SU-DHL-6 (cell line): ENCODE measurements around the gene SREBF2.

Experiments
- H2AFZ ChIP-seq: fragments of 200-600 bp; sonication (generic); 2 replicates; pipeline ENCODE4 v1.6.1; 2014; ENCODE audit warnings: low read depth, mild to moderate bottlenecking, moderate library complexity, mixed read lengths, antibody characterized with exemption, low read length; ENCODE audit not compliant: severe bottlenecking
- H3F3A ChIP-seq: fragments of 200-600 bp; shearing (Covaris generic); 2 replicates; pipeline ENCODE4 v1.6.0; 2016; ENCODE audit warnings: antibody characterized with exemption, mild to moderate bottlenecking; ENCODE audit not compliant: insufficient read depth
- H3K27ac ChIP-seq: fragments of 200-600 bp; sonication (generic); 2 replicates; pipeline ENCODE4 v1.5.1; 2016; ENCODE audit warnings: low read depth, mild to moderate bottlenecking, low read length, moderate library complexity, mixed read lengths
- H3K27me3 ChIP-seq: fragments of 200-600 bp; sonication (generic), shearing (Covaris generic); 2 replicates; pipeline ENCODE4 v1.6.0; 2014; ENCODE audit warnings: mild to moderate bottlenecking, low read length
- H3K36me3 ChIP-seq: fragments of 200-600 bp; sonication (generic); 2 replicates; pipeline ENCODE4 v1.6.1; 2014; ENCODE audit warnings: mild to moderate bottlenecking, low read length, mixed read lengths
- H3K4me2 ChIP-seq: fragments of 300-600, 200-600 bp; shearing (Covaris generic), sonication (generic); 2 replicates; pipeline ENCODE4 v1.6.0; 2014; ENCODE audit warnings: low read length, low read depth, mild to moderate bottlenecking; ENCODE audit not compliant: poor library complexity, severe bottlenecking
- H3K4me3 ChIP-seq: fragments of 200-600 bp; sonication (generic); 2 replicates; pipeline ENCODE4 v1.5.1; 2014; ENCODE audit warnings: antibody characterized with exemption, low read length, mild to moderate bottlenecking, mixed read lengths; ENCODE audit not compliant: insufficient read depth, poor library complexity, severe bottlenecking
- H3K79me2 ChIP-seq: fragments of 200-600 bp; sonication (generic); 2 replicates; pipeline ENCODE4 v1.6.1; 2014; ENCODE audit warnings: mild to moderate bottlenecking, low read length, moderate library complexity; ENCODE audit not compliant: insufficient read depth
- H3K9ac ChIP-seq: fragments of 200-600 bp; sonication (generic); 2 replicates; pipeline ENCODE4 v1.7.0; 2014; ENCODE audit warnings: mild to moderate bottlenecking, low read length
- H3K9me2 ChIP-seq: fragments of 200-600 bp; sonication (generic); replicated peaks from 2 replicates; pipeline ENCODE4 v1.6.1; 2014; ENCODE audit warnings: low read length; ENCODE audit not compliant: insufficient read depth
- H3K9me3 ChIP-seq: fragments of 200-600 bp; sonication (generic); 2 replicates; pipeline ENCODE4 v1.6.1; 2014; ENCODE audit warnings: low read length, mixed read lengths; ENCODE audit not compliant: insufficient read depth
- H4K20me1 ChIP-seq: fragments of 200-600 bp; sonication (generic); 2 replicates; pipeline ENCODE4 v1.6.1; 2014; ENCODE audit warnings: low read depth, mild to moderate bottlenecking, antibody characterized with exemption, low read length, moderate library complexity, mixed read lengths
- CTCF ChIP-seq: fragments of 200-600 bp; sonication (generic); IDR thresholded peaks from one replicate; pipeline ENCODE4 v1.5.1; 2017; ENCODE audit warnings: antibody characterized with exemption, mild to moderate bottlenecking, low read length, moderate library complexity; ENCODE audit not compliant: insufficient read depth, poor library complexity, severe bottlenecking
- EZH2phosphoT487 ChIP-seq: fragments of 200-600 bp; sonication (generic), shearing (Covaris generic); conservative IDR thresholded peaks from 2 replicates; pipeline ENCODE4 v1.6.1; 2018; ENCODE audit warnings: mild to moderate bottlenecking, antibody characterized with exemption, low read length, moderate library complexity, mixed read lengths

Gene SREBF2

GRCh38 chr22:41808400-41808799 is 24.5 kb upstream of the SREBF2 start:
- Histone ChIP-seq H3K9ac (no peak overlapping the region), H3K9me2 (no peaks in the 10 kb centered on the region), H3K27me3 (no peaks in the 10 kb centered on the region), H3K27ac (no peak overlapping the region), H2AFZ (no peak overlapping the region), H3K9me3 (no peaks in the 10 kb centered on the region), H3K79me2 (no peaks in the 10 kb centered on the region), H3K36me3 (no peaks in the 10 kb centered on the region), H3K4me3 (no peak overlapping the region), H3F3A (no peaks in the 10 kb centered on the region), H3K4me2 (no peak overlapping the region), H4K20me1 (no peaks in the 10 kb centered on the region)
- TF ChIP-seq EZH2phosphoT487: no peak
- no peak for TF ChIP-seq CTCF

GRCh38 chr22:41810022-41810421 is 22.9 kb upstream of the SREBF2 start:
- no peak overlapping the region for H3K4me2 ChIP-seq
- TF ChIP-seq CTCF (no peak), EZH2phosphoT487 (no peak)
- no peaks in the 10 kb centered on the region for H4K20me1 ChIP-seq
- no peak overlapping the region for H3K4me3 ChIP-seq
- H3K9ac ChIP-seq: no peak overlapping the region
- H3K9me2 ChIP-seq: no peaks in the 10 kb centered on the region
- no peaks in the 10 kb centered on the region for H3K36me3 ChIP-seq
- no peak overlapping the region for H3K27ac ChIP-seq
- no peaks in the 10 kb centered on the region for H3K79me2 ChIP-seq
- no peaks in the 10 kb centered on the region for H3K9me3 ChIP-seq
- no peaks in the 10 kb centered on the region for H3K27me3 ChIP-seq
- H2AFZ ChIP-seq: no peak overlapping the region
- H3F3A ChIP-seq: no peaks in the 10 kb centered on the region

- H2AFZ ChIP-seq: no peak overlapping the region
Observed at GRCh38 chr22:41812805-41813545, 19.9 kb upstream of the SREBF2 start.

More at GRCh38 chr22:41812805-41813545, 19.9 kb upstream of the SREBF2 start:
- TF ChIP-seq CTCF: no peak
- no peak for TF ChIP-seq EZH2phosphoT487
- H3K4me3 ChIP-seq: no peak overlapping the region
- no peaks in the 10 kb centered on the region for H4K20me1 ChIP-seq
- H3K4me2 ChIP-seq: no peak overlapping the region
- no peaks in the 10 kb centered on the region for H3F3A ChIP-seq
- no peaks in the 10 kb centered on the region for H3K36me3 ChIP-seq
- H3K27me3 ChIP-seq: no peaks in the 10 kb centered on the region
- H3K79me2 ChIP-seq: no peaks in the 10 kb centered on the region
- no peaks in the 10 kb centered on the region for H3K9me3 ChIP-seq
- H3K9ac ChIP-seq: no peak overlapping the region
- H3K27ac ChIP-seq: no peak overlapping the region
- H3K9me2 ChIP-seq: no peaks in the 10 kb centered on the region
